Mesothelial cell of epicardium (in vitro differentiated cells): ENCODE results near the gene ZNF629. TPM values are rescaled to one million over a fixed set of nuclear protein-coding genes. Genes with fewer than 3 reads are reported as not detected.

ENCODE experiments used
- DNase-seq, 2 experiments: peaks; one replicate each; pipeline ENCODE4 v3.0.0; 2021; ENCODE audit warnings: low spot score in 2 of 2; ENCODE audit not compliant: unreplicated experiment in 2 of 2
- H3K27ac Mint-ChIP-seq: 2 replicates; pipeline ENCODE4 v1.8.0; 2021; ENCODE audit warnings: mixed read lengths
- H3K27me3 Mint-ChIP-seq: 2 replicates; pipeline ENCODE4 v1.8.0; 2021; ENCODE audit warnings: low read depth, mixed read lengths
- H3K36me3 Mint-ChIP-seq: 2 replicates; pipeline ENCODE4 v1.8.0; 2021; ENCODE audit warnings: mixed read lengths
- H3K4me1 Mint-ChIP-seq: 2 replicates; pipeline ENCODE4 v1.8.0; 2021; ENCODE audit warnings: mixed read lengths
- H3K4me3 Mint-ChIP-seq: 2 replicates; pipeline ENCODE4 v1.8.0; 2021; ENCODE audit warnings: mild to moderate bottlenecking, moderate library complexity, mixed read lengths
- H3K9me3 Mint-ChIP-seq: 2 replicates; pipeline ENCODE4 v1.8.0; 2021; ENCODE audit warnings: mixed read lengths
- total RNA-seq: library from RNA; stranded (reverse); gene quantifications from 3 replicates; pipeline ENCODE4 v1.2.1, GENCODE V29; 2021
- TF ChIP-seq, protein P1 (sequence below): fragments of 200-600 bp; sonication (generic); IDR thresholded peaks from one replicate; pipeline ENCODE4 v1.5.0; 2021; ENCODE audit warnings: antibody characterized with exemption; ENCODE audit not compliant: unreplicated experiment

ZNF629 gene
- total RNA-seq, 1 donor from 2014 or later: 40.8 TPM

DNA sequence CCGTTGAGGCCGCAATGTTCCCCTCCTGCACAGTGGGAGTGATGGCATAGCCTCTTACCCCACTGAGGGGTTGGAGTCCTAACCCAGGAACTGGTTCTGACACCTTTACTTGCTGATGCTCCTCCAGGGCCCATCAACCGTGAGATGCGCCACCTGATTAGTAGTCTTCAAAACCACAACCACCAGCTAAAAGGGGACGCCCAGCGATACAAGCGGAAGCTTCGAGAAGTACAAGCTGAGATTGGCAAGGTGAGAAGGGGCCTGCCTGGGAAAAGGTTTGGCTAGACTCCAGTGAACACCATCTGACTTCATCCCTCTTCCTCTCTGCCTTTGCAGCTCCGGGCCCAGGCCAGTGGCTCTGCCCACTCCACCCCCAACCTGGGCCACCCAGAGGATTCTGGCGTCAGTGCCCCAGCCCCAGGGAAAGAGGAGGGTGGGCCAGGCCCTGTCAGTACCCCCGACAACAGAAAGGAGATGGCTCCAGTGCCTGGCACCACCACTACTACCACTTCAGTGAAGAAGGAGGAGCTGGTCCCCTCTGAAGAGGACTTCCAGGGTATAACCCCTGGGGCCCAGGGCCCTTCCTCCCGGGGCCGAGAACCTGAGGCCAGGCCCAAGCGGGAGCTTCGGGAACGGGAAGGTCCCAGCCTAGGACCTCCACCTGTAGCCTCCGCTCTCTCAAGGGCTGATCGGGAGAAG is 19.1 kb downstream of the ZNF629 start:
- no peak overlapping the region for H3K4me3 Mint-ChIP-seq
- peaks cover 31% of the 10 kb centered on the region for H3K36me3 Mint-ChIP-seq
- TF ChIP-seq, protein P1, sequence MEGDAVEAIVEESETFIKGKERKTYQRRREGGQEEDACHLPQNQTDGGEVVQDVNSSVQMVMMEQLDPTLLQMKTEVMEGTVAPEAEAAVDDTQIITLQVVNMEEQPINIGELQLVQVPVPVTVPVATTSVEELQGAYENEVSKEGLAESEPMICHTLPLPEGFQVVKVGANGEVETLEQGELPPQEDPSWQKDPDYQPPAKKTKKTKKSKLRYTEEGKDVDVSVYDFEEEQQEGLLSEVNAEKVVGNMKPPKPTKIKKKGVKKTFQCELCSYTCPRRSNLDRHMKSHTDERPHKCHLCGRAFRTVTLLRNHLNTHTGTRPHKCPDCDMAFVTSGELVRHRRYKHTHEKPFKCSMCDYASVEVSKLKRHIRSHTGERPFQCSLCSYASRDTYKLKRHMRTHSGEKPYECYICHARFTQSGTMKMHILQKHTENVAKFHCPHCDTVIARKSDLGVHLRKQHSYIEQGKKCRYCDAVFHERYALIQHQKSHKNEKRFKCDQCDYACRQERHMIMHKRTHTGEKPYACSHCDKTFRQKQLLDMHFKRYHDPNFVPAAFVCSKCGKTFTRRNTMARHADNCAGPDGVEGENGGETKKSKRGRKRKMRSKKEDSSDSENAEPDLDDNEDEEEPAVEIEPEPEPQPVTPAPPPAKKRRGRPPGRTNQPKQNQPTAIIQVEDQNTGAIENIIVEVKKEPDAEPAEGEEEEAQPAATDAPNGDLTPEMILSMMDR: no peak
- no peak overlapping the region for H3K27ac Mint-ChIP-seq
- H3K9me3 Mint-ChIP-seq: no peaks in the 10 kb centered on the region
- H3K4me1 Mint-ChIP-seq: peaks cover 10% of the 10 kb centered on the region
- DNase-seq: no peak
- no peaks in the 10 kb centered on the region for H3K27me3 Mint-ChIP-seq

GRCh38 chr16:30766933-30767284 is 20.1 kb downstream of the ZNF629 start:
- peaks cover 16% of the 10 kb centered on the region for H3K4me1 Mint-ChIP-seq
- no peak overlapping the region for H3K27ac Mint-ChIP-seq
- DNase-seq: no peak
- TF ChIP-seq, protein P1: no peak
- no peaks in the 10 kb centered on the region for H3K9me3 Mint-ChIP-seq
- no peak overlapping the region for H3K4me3 Mint-ChIP-seq
- H3K36me3 Mint-ChIP-seq: peaks cover 23% of the 10 kb centered on the region
- H3K27me3 Mint-ChIP-seq: no peaks in the 10 kb centered on the region

DNA sequence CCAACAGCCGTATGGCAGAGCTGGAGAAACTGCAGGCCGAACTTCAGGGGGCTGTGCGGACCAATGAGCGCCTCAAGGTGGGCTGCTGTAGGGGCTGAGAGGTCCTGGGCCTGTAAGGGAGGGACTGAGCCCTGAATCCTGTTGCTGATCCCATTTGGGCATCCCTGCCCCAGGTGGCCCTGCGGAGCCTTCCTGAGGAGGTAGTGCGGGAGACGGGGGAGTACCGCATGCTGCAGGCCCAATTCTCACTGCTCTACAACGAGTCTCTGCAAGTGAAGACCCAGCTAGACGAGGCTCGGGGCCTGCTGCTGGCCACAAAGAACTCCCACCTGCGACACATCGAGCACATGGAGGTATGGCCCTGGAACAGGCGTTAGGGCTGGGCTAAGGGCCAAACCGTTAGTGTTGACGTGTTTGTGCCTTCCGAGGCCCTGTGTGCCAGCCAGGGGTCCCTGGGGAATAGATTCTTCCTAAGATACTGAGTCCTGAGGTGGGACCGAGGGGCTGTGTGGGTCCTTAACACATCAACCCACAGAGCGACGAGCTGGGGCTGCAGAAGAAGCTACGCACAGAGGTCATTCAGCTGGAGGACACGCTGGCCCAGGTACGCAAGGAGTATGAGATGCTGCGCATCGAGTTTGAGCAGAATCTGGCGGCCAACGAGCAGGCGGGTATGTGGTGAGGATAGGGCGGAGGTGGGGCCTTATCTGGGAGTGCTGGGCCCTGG is 20.6 kb downstream of the ZNF629 start:
- Mint-ChIP-seq H3K27me3 (no peaks in the 10 kb centered on the region), H3K4me1 (peaks cover 16% of the 10 kb centered on the region), H3K4me3 (no peak overlapping the region), H3K9me3 (no peaks in the 10 kb centered on the region), H3K36me3 (peaks cover 21% of the 10 kb centered on the region), H3K27ac (no peak overlapping the region)
- no peak for DNase-seq
- TF ChIP-seq, protein P1: no peak

- Mint-ChIP-seq H3K4me1 (peaks cover 22% of the 10 kb centered on the region), H3K4me3 (no peak overlapping the region), H3K36me3 (peaks cover 19% of the 10 kb centered on the region), H3K9me3 (no peaks in the 10 kb centered on the region), H3K27me3 (no peaks in the 10 kb centered on the region), H3K27ac (no peak overlapping the region)
- TF ChIP-seq, protein P1: no peak
- DNase-seq: no peak
Measured at GRCh38 chr16:30764816-30765465, 22.1 kb downstream of the ZNF629 start.

GRCh38 chr16:30764086-30764485 is 22.9 kb downstream of the ZNF629 start:
- H3K4me1 Mint-ChIP-seq: peaks cover 22% of the 10 kb centered on the region
- peak overlapping the region; percentile 91 for H3K4me3 Mint-ChIP-seq
- H3K27ac Mint-ChIP-seq: no peak overlapping the region
- no peaks in the 10 kb centered on the region for H3K9me3 Mint-ChIP-seq
- peaks cover 19% of the 10 kb centered on the region for H3K36me3 Mint-ChIP-seq
- no peak for DNase-seq
- no peaks in the 10 kb centered on the region for H3K27me3 Mint-ChIP-seq
- TF ChIP-seq, protein P1: no peak
